Activated naive CD8-positive, alpha-beta T cell treated with anti-CD3 and anti-CD28 coated beads, Interleukin-2, amount 10 ng/mL, durations not matched to agents 7 days and 5 days (primary cell): ENCODE data around the gene ZMYND8. TPM values are rescaled to one million over a fixed set of nuclear protein-coding genes. Genes with fewer than 3 reads are reported as not detected.

Source experiments
- ATAC-seq: fragments of 150-1000 bp; cut with Tn5 transposase; one replicate; pipeline ENCODE4 v1.10.0; 2021; ENCODE audit warnings: low read depth, moderate library complexity
- POLR2A ChIA-PET: fragments of 350-600 bp; sonication (Branson Sonifier 250); formaldehyde crosslinking; loops from one replicate; lab custom pipeline; 2021; ENCODE audit warnings: antibody characterized with exemption; lab: Charles Lee
- DNase-seq: peaks from one replicate; pipeline ENCODE4 v3.0.0; 2021
- H3K27ac Mint-ChIP-seq: one replicate; pipeline ENCODE4 v1.8.0; 2022; ENCODE audit warnings: mild to moderate bottlenecking, mixed read lengths
- H3K27me3 Mint-ChIP-seq: one replicate; pipeline ENCODE4 v1.8.0; 2022; ENCODE audit warnings: mild to moderate bottlenecking, moderate library complexity, mixed read lengths
- H3K36me3 Mint-ChIP-seq: one replicate; pipeline ENCODE4 v1.8.0; 2021; ENCODE audit warnings: mild to moderate bottlenecking, mixed read lengths
- H3K4me1 Mint-ChIP-seq: one replicate; pipeline ENCODE4 v1.8.0; 2021; ENCODE audit warnings: mixed read lengths
- H3K4me3 Mint-ChIP-seq: one replicate; pipeline ENCODE4 v1.8.0; 2022; ENCODE audit warnings: mild to moderate bottlenecking, moderate library complexity, mixed read lengths
- H3K9me3 Mint-ChIP-seq: one replicate; pipeline ENCODE4 v1.8.0; 2021; ENCODE audit warnings: mixed read lengths
- total RNA-seq, 2 experiments: library from RNA; stranded (reverse); gene quantifications; one replicate each; pipeline ENCODE4 v1.2.3, GENCODE V29; 2021

ZMYND8 gene
- total RNA-seq, 2 experiments from 2014 or later, result 51.0 to 51.5 TPM

DNA sequence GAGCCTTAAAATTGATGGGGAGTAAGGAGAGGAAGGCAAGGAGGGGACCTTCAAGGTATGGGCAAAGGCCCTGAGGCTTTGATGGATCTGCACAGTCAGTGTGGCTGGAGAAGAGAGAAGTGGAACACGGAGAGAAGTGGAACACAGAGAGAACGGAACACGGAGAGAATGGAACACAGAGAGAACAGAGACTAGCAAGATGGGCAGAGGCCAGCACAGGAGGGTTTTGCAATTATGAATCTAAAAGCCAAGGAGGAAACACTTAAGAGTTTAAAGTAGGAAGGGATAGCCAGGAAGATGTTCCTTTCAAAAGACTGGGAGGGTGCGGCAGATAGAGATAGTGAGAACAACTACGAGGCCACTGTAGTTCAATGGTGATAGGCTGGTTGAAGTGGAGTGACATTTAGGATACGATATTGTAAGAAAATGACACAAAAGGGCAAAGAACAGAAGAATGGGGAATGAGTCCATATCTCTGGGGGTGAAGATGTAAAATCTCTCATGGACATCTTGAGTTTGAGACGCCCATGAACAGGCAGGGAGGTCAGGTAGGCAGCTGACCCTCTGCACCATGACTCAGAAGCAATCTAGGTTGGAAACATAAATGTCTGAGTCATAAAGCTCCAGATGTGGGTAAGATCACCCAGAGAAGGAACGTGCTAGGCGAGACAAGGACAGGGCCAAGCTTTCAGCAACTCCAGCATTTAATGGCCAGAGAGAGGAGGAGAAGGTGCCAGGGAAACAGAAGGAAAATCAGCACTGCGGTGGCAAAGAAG is 25.4 kb downstream of the ZMYND8 start:
- H3K27ac Mint-ChIP-seq, result no peak overlapping the region

DNA sequence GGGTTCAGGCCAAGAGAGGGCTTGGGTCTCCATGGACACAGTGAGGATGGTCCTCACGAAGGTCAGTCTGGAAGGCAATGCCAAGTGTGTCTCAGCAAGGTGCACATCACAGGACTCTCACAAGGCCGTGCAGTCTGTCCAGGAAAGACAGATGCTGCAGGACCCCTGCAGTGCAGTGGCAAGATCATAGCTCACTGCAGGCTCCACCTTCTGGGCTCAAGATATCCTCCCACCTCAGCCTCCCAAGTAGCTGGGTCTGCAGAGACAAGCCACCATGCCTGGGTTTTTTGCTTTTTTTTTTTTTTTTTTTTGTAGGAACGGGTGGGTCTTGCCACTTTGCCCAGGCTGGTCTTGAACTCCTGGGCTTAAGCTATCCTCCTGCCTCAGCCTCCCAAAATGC is 26.4 kb downstream of the ZMYND8 start:
- H3K4me1 Mint-ChIP-seq, result peaks cover 32% of the 10 kb centered on the region
- ATAC-seq (no peak), DNase-seq (no peak)
- no peak overlapping the region for H3K4me3 Mint-ChIP-seq
- H3K36me3 Mint-ChIP-seq, result peaks cover 38% of the 10 kb centered on the region
- no peak overlapping the region for H3K27ac Mint-ChIP-seq
- no peaks in the 10 kb centered on the region for H3K27me3 Mint-ChIP-seq
- POLR2A ChIA-PET, result no interaction called here
- H3K9me3 Mint-ChIP-seq, result no peaks in the 10 kb centered on the region

More for the DNA sequence above, 25.4 kb downstream of the ZMYND8 start:
- H3K4me3 Mint-ChIP-seq, result no peak overlapping the region
- DNase-seq (no peak), ATAC-seq (no peak)
- H3K4me1 Mint-ChIP-seq, result peaks cover 35% of the 10 kb centered on the region
- no peaks in the 10 kb centered on the region for H3K27me3 Mint-ChIP-seq
- no peaks in the 10 kb centered on the region for H3K9me3 Mint-ChIP-seq
- POLR2A ChIA-PET, result no interaction called here
- peaks cover 35% of the 10 kb centered on the region for H3K36me3 Mint-ChIP-seq

DNA sequence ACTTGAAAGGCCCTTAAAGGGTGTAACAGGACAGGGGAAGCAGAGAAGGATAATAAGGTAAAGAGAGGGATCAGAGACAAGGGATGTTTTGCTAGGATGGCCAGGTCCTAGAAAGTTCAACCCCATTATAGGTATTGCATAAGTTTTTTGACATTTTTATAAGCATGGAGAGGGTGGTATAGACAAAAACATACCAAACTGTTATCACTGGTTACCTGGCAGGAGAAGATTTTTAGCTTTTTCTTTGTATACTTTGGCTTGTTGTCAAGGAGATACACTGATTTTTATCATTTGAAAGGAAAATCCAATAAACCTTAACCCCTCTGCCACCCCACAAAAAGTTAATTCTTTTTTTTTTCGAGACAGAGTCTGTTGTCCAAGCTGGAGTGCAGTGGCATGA is 28.4 kb downstream of the ZMYND8 start:
- ATAC-seq (no peak), DNase-seq (no peak)
- Mint-ChIP-seq H3K4me3 (no peak overlapping the region), H3K4me1 (peaks cover 29% of the 10 kb centered on the region), H3K9me3 (no peaks in the 10 kb centered on the region), H3K27me3 (no peaks in the 10 kb centered on the region), H3K36me3 (peaks cover 42% of the 10 kb centered on the region), H3K27ac (no peak overlapping the region)
- POLR2A ChIA-PET, result no interaction called here

DNA sequence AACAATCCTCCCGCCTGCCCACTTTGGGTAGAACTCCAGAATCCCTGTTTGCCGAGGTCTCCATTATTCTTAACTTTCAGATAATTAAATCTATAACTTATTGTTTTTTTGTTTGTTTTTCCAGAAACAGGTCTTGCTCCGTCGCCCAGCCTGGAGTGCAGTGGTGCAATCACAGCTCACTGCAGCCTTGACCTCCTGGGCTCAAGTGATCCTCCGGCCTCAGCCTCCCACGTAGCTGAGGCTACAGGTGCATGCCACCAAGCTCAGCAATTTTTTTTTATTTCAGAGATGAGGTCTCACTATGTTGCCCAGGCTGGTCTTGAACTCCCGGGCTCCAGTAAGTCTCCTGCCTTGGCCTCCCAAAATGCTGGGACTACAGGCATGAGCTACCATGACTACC is 28.8 kb downstream of the ZMYND8 start:
- H3K4me1 Mint-ChIP-seq, result peaks cover 26% of the 10 kb centered on the region

DNA sequence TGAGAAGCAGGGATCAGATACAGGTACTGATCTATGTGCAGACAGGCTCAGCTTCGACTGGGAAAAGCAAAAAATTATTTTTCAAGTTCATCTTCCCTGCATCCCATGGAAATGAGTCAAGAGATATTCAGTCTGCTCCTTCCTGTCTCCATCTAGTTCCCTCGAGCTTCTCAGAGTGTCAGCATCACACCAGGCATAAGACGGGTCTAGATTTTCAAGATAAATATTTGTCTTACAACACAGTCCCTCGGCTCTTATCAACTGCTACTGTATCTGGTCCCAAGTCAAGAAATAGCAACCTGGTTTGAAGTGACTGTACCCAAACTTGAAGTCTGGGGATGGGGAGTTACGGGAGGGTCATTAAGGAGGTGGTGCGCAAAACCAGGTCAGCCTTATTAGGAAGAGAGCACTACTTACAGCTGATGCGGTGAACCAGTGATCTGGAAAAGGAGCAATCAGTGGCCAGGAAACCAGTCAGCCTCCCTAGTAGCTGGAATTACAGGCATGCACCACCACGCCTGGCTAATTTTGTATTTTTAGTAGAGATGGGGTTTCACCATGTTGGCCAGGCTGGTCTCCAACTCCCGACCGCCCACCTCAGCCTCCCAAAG is 29.7 kb downstream of the ZMYND8 start:
- Mint-ChIP-seq H3K4me1 (peaks cover 25% of the 10 kb centered on the region), H3K27me3 (no peaks in the 10 kb centered on the region), H3K27ac (no peak overlapping the region), H3K4me3 (no peak overlapping the region), H3K36me3 (peaks cover 33% of the 10 kb centered on the region), H3K9me3 (no peaks in the 10 kb centered on the region)
- ATAC-seq, result no peak
- DNase-seq, result no peak
- POLR2A ChIA-PET, result no interaction called here

More for the DNA sequence above, 28.8 kb downstream of the ZMYND8 start:
- Mint-ChIP-seq H3K27me3 (no peaks in the 10 kb centered on the region), H3K27ac (no peak overlapping the region), H3K4me3 (no peak overlapping the region), H3K9me3 (no peaks in the 10 kb centered on the region), H3K36me3 (peaks cover 38% of the 10 kb centered on the region)
- no peak for ATAC-seq
- DNase-seq, result no peak
- POLR2A ChIA-PET, result no interaction called here

DNA sequence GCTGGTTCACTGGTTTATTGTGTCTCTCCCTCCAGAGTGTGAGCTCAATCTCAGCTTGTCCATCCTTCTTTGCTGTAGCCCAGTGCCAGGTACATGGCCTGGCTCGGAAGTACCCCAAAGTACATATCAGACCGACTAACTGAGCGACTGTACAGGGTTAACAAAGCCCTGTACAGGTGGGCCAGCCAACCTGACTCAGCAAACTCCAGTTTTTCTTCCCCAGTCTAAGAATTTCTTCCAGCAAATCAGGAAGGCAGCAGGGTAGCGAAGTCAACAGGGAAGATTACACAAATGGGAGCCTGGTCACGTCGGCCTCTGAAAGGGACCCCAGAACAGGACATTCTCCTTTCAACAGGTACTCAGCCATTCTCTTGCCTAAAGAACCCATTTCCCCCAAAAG is 31.3 kb downstream of the ZMYND8 start:
- Mint-ChIP-seq H3K4me1 (peaks cover 23% of the 10 kb centered on the region), H3K36me3 (peaks cover 25% of the 10 kb centered on the region), H3K4me3 (no peak overlapping the region), H3K27ac (no peak overlapping the region), H3K9me3 (no peaks in the 10 kb centered on the region), H3K27me3 (no peaks in the 10 kb centered on the region)
- POLR2A ChIA-PET, result interaction anchor here (0.6 to 1.0 kb wide), 2 partner anchors 14 to 62 kb away, joined by 4 read pairs; no protein-coding TSS in a partner anchor
- ATAC-seq (no peak), DNase-seq (no peak)

DNA sequence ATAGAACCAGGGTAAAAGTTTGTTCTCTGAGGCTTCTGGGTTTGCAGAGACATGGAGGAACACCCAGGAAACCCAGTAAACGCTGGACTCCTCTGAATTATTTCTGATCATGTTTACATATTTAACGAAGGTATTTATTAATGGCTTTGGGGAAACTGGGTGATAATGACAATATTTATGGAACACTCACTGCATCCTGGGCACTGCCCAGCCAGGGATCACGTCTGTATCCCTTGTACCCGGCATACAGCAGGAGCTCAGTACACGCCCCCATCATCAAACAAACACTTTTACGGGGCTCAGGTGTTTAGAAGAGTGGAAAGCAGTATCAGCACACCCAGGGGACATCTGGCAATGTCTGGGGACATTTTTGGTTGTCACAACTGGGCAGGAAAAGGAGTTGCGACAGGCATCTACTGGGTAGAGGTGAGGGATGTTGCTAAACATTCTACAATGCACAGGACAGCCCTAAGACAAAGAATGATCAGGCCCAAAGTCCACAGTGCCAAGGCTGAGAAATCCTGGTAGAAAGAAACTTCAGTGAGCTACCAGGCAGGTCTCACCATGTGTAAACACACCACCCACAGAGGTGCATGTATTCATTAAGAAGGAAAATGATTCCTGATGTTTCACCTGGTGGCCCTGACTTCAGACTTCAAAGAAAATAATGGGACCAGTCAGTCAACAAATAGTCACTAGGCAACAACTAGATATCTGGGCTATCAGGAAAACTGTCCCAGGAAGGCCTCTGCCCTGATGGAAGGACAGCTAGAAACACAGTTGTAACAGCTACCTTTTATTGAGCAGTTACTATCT is 35.3 kb downstream of the ZMYND8 start:
- no peak overlapping the region for H3K4me3 Mint-ChIP-seq
- H3K9me3 Mint-ChIP-seq, result no peaks in the 10 kb centered on the region
- H3K27ac Mint-ChIP-seq, result peak overlapping the region; percentile 13
- ATAC-seq (no peak), DNase-seq (no peak)
- H3K27me3 Mint-ChIP-seq, result no peaks in the 10 kb centered on the region
- POLR2A ChIA-PET, result interaction anchor here (0.6 kb wide), 1 partner anchor 11 kb away, joined by 4 read pairs; no protein-coding TSS in a partner anchor
- peaks cover 52% of the 10 kb centered on the region for H3K4me1 Mint-ChIP-seq
- H3K36me3 Mint-ChIP-seq, result peaks cover 15% of the 10 kb centered on the region

DNA sequence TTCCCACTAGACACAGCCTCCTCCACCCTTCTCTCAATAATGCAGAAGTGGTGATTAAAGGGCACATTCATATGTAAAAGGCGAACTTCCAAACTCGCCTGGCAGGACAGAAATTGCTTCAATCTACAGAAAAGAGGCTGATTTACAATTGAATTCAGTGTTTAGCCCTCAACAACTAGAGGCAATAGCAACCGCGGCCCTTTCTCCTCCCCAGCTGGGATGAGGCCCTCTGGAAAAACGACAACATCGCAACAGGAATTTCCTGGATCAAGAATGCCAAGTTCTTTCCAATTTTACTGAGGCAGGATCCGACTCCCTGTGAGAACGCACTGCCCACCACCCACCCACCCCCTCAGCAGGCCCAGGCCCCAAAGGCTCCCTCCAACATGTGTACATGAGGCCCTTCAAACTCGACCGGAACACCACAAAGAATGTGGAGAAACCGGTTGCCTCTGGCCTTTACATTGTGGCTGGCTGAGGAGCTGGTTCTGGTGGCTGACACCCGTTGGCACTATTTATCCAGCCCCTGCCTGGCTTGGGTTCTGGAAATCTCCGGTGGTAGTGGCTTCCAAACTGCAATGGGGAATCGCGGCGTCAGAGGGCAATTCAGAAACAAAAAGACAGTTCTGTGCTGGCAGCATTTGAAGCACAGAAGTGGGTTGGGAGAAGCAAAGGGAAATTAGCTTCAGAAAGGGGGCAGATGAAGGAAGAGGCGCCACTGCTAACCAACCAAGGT is 36.8 kb downstream of the ZMYND8 start:
- DNase-seq, result no peak
- H3K9me3 Mint-ChIP-seq, result no peaks in the 10 kb centered on the region

DNA sequence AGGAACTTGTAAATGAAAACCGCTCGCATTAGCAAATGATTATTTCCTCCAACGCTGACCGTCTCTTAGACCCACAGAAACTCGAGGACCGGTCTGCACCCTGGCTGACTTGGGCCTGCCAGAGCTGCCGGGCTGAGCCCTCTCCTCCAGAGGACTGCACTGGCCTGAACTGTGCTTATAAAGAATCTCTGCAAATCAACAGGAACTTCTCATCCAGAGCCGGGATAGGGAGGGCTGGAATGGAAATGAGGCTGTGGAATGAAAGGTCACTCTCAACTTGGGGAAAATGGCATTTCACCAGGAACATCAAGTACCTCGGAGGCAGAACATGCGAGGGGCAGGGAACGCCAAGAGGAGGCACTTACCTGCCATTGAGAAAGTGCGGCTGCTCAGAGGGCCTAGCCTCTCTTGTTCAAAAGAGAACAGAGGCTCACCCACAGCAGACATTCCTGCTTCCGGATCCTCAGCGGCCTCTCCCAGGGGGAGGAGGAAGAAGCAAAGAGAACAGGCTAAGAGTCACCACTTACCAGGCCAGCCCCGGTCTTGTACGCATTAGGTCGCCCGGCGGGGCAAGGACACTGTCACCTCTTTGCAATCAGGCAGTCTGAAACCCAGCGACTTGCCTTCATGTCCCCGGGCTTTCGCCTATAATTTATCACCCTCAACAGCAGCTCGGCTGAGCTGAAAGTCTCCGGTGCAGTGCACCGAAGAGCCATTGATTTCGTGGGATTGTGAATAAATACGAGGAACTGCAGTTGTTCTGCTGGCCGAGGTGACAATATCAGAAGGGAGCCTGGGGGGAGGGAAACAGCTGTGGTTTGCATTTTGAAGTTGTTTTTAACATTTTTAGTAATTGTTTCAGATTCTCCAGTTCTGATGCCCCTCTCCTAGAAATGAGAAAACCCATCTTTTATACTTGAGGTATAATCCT is 37.6 kb downstream of the ZMYND8 start:
- Mint-ChIP-seq H3K27me3 (no peaks in the 10 kb centered on the region), H3K36me3 (peaks cover 14% of the 10 kb centered on the region), H3K4me3 (peak overlapping the region; percentile 72), H3K4me1 (peaks cover 54% of the 10 kb centered on the region), H3K9me3 (no peaks in the 10 kb centered on the region), H3K27ac (peak overlapping the region; percentile 81)
- POLR2A ChIA-PET, result interaction anchor here (1.0 kb wide), 1 partner anchor 38 kb away, joined by 3 read pairs; the partner anchor contains the start of gene ZMYND8
- peak; percentile 50 for ATAC-seq
- peak; percentile 43 for DNase-seq

More for the DNA sequence above, 36.8 kb downstream of the ZMYND8 start:
- H3K36me3 Mint-ChIP-seq, result peaks cover 10% of the 10 kb centered on the region
- ATAC-seq, result no peak
- H3K27ac Mint-ChIP-seq, result peak overlapping the region; percentile 81
- no peaks in the 10 kb centered on the region for H3K27me3 Mint-ChIP-seq
- POLR2A ChIA-PET, result interaction anchor here (1.0 kb wide), 1 partner anchor 37 kb away, joined by 3 read pairs; the partner anchor contains the start of gene ZMYND8
- H3K4me1 Mint-ChIP-seq, result peaks cover 54% of the 10 kb centered on the region
- peak overlapping the region; percentile 72 for H3K4me3 Mint-ChIP-seq

DNA sequence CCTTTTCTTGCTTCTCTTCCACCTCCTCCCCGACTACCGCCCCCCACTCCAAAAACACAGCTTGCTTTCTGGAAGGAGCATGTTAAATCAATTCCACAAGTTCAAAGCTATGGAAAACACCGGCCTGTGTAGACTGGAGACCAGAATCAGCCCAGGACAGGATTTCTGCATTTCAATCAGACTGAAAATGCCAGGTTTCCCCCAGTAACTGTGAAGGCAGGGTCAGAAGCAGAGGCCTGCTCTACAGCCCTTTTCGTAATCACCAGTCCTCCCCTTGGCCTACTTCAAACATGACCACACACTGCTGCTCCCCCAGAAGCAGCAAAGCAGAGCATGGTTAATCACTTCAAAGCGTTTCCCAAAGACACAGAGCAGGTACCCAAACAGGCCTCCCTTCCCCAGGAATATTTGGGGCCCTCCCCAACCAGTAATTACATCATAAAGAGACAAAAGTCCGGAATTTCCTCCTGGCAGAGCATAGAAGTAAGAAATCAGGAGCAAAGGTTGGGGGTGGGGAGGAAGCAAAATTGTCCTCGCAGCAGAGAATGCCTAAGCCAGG is 38.4 kb downstream of the ZMYND8 start:
- peaks cover 53% of the 10 kb centered on the region for H3K4me1 Mint-ChIP-seq

DNA sequence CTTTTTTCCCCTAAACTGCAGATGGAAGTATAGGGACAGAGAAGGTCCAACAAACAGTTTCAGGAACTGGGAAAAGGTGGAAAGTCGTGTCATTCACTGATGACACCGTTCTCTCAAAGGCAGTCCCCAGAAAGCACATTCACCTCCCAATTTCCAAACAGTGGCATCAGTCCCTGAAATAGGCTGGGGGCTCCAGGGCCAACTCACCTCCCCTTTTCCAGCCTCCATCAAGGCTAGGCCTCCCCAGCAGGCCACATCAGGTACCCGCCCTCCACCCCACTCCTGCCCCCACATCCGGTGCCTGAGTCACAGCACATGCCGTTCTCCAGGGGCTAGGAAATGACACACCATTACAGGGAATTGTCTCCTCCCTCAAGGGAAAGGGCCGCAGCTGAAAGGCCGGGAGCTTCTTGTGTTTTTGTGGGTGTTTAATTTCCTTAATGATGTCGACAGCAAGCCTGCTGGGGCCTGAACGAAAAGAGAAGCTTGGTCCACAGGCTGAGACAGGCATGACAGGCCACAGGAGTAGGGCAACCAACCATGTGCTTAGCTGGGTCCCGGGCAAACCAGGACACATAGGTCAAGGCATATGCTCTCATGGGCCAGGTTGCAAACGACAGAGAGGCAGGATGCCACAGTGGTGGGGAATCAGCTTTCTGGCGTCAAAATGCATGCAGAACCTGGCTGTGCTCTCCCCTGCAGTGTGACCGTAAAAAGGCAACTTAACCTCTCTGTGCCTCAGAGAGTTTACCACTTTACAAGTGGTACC is 39.2 kb downstream of the ZMYND8 start:
- Mint-ChIP-seq H3K4me3 (peak overlapping the region; percentile 72), H3K27ac (peak overlapping the region; percentile 61), H3K9me3 (no peaks in the 10 kb centered on the region), H3K27me3 (no peaks in the 10 kb centered on the region), H3K36me3 (peaks cover 11% of the 10 kb centered on the region), H3K4me1 (peaks cover 51% of the 10 kb centered on the region)
- peak; percentile 74 for ATAC-seq
- POLR2A ChIA-PET, result interaction anchor here (0.6 to 2.8 kb wide), 5 partner anchors 22 to 64 kb away, joined by 3 to 21 read pairs (median 3); partner anchors contain the start of gene ZMYND8
- DNase-seq, result peak; percentile 52

More for the DNA sequence above, 38.4 kb downstream of the ZMYND8 start:
- peak overlapping the region; percentile 72 for H3K4me3 Mint-ChIP-seq
- peak overlapping the region; percentile 61 for H3K27ac Mint-ChIP-seq
- H3K27me3 Mint-ChIP-seq, result no peaks in the 10 kb centered on the region
- H3K36me3 Mint-ChIP-seq, result peaks cover 8% of the 10 kb centered on the region
- ATAC-seq (no peak), DNase-seq (no peak)
- POLR2A ChIA-PET, result interaction anchor here (2.8 kb wide), 1 partner anchor 39 kb away, joined by 21 read pairs; the partner anchor contains the start of gene ZMYND8
- H3K9me3 Mint-ChIP-seq, result no peaks in the 10 kb centered on the region
